Hematopoietic multipotent progenitor cell (in vitro differentiated cells): ENCODE data around the gene NDUFS6. TPM values are rescaled to one million over a fixed set of nuclear protein-coding genes. Genes with fewer than 3 reads are reported as not detected.

Experiments used
- DNase-seq, 3 donors: peaks; one replicate each; pipeline ENCODE4 v3.0.0-alpha.2; 2011 to 2015; ENCODE audit warnings: low read depth in 2 of 3, low spot score in 2 of 3
- total RNA-seq: library from RNA; depleted of rRNA; stranded (reverse); fragments of >200 nt; gene quantifications from one replicate; pipeline ENCODE4 v1.2.3, GENCODE V29; 2012

Gene NDUFS6
- total RNA-seq, 1 donor, result 31.5 TPM

DNA sequence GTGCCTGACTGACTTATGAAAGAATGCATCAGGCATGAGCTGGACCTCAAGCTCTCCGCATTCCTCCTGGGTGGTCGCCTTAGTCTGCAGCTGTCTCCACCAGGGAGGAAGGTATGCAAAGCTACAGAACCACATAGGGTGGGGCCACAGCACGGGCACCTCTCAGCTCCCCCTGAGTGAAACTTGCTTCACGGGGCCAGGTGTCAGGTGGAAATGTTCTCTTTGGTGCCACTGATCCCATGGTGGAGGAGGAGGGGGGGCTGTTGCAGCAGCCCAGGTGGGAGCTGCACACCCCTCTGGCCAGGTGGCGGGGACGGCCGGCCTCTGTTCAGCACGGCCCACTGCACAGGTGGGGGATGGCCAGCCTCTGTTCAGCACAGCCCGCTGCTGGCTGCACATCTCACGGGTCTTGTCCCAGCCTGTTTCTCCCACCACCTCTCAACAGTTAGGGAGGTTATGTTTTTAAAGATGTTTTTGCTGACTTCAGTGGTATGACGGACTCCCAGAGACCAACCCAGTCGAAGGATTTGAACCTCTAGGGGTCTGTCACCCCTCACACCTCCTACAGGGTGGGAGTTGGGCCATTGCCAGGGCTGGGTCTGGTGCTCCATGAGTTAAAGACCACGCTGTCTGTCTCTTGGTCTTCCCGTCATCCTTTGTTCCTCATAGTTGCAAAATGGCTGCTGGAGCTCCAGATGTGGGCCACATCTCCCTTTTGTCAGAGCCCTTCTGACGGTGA, 35.9 kb upstream of the NDUFS6 start:
- no peak for DNase-seq

DNA sequence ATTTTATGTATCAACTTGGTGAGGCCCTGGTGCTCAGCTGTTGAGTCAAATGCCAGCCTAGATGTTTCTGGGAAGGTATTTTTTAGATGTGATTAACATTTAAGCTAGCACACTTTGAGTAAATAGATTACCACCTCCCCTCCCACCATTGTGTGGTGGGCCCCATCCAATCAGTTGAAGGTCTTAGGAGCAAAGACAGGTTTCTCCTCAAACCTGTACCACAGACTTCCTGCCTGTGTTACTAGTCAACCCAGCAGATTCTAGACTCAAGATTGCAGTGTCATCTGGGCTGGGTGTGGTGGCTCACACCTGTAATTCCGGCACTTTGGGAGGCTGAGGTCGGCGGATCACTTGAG, 35.3 kb upstream of the NDUFS6 start:
- no peak for DNase-seq

DNA sequence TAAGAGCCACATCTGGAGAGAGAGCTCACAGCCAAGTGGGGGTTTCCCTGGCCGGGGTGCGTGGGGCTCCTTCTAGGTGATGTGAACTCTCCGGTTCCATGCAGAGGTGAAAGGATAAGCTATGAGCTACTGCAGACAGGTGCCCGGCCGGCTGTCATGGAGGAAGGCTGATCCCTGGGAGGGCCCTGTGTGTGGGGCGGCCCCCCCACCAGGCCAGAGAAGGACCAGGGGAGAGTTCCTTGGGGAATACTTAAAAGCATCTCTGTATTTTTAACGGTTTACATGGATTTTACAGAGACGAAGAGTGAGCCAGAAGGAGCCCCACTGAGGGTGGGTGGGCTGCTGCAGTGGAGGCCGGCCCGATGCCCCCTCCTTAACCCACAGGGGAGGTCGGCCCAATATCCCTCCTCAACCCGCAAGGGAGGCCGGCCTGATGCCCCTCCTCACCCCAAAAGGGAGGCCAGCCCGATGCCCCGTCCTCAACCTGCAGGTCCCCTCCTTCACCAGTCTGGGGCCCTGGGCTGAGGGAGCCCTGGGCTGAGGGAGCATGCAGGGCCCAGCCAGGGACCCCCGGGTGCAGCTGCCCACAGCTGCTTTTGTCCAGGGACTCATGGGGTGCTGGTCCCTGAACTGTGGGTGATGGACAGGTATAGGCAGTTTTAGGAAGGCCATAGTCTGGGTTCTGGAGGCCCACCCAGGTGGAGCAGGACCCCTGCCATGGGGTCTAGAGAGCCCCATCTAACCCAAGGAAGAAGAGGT, 33.5 kb upstream of the NDUFS6 start:
- no peak for DNase-seq

DNA sequence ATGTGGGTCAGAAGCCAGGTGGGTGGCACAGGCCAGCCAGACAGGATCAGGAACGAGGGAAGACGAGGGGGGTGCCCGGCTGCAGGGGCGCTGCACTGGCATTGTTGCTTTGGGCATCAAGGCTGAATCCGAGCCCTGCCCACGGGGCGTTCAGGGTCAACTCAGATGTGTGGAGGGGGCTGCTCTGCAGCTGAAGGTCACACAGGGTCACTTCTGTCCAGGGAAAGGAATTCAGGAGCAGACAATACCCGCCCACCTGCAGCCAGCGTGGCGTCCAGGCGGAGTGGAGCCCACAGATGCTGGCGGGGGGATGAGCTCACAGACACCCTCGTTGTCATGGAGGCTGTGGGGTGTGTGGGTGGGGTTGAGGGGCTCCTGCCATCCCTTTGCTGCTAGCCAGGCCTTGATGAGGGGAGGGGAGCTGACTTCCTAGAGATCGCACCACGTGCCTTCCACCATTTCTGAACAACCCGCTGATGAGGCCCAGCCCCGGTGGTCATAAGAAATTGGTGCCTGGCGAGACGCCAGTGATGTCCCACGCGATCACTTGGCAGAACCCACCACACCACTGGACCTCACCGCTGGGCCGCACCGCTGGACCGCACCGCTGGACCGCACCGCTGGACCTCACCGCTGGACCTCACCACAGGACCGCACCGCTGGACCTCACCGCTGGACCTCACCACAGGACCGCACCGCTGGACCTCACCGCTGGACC, 32.8 kb upstream of the NDUFS6 start:
- no peak for DNase-seq

DNA sequence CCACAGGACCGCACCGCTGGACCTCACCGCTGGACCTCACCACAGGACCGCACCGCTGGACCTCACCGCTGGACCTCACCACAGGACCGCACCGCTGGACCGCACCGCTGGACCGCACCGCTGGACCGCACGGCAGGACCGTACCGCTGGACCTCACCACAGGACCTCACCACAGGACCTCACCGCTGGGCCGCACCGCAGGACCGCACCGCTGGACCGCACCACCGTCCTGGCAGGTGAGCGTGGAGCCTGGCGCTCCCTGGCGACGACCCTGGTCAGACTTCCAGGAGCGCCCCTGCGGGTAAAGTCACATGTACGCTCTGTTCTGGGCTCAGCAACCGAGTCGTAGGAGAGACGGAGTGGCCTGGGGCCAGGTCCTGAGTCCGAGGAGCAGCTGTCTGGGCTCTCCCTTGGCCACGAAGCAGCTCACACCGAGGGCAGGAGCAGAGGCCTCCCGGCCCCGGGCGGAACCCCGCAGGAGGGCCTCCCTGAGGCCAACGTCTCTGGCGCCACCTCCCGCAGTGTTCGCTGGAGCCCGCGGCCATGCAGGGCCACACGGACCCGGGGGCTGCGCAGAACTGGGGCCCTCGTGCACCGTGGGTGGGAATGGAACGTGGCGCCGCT, 32.1 kb upstream of the NDUFS6 start:
- DNase-seq, result no peak

DNA sequence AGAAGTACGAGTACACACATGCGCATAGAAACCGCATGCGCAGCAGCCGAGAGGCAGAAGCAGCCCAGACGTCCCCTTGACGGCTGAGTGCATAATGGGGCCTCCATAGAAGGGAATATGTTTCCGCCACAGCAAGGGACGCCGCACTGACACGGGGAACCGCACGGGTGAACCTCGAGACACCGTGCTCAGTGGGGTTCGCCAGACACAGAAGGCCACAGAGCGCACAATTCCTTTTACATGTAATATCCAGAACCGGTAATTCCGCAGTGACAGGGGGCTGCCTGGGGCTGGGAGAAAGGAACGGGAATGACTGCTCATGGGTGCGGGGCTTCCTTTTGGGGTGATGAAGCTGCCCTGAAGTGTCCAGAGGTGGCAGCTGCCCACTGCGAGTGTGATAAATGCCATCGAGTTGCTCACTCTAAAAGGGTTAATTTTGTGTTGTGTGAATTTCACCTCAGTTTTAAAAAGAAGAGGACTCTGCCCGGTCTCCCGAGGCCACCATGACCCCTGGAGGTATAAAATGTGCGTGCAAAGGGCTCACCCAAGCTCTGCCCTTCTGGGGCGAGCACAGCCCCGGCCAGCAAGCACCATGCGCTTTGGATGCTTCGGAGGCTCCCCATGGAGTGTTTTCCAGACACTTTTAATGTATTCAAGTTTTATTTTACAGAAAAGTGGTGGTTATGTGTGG, 31.3 kb upstream of the NDUFS6 start:
- no peak for DNase-seq

DNA sequence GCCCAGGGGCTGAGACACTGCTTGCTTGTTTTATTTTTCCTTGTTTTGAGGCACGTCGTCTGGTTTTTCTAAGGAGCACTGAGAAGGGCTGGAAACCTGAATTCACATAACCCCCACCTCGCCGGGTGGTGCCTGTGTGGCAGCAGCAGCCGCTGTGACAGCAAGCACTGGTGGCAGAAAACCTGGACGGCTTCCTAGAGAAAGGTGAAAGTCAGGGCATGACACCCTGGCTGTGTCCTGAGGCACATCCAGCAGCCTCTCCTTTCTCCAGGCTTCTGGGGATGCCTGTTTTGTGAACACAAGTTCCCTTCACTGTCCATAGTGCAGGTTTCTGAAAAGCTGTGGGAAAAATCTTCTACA, 30.8 kb upstream of the NDUFS6 start:
- DNase-seq, result no peak

DNA sequence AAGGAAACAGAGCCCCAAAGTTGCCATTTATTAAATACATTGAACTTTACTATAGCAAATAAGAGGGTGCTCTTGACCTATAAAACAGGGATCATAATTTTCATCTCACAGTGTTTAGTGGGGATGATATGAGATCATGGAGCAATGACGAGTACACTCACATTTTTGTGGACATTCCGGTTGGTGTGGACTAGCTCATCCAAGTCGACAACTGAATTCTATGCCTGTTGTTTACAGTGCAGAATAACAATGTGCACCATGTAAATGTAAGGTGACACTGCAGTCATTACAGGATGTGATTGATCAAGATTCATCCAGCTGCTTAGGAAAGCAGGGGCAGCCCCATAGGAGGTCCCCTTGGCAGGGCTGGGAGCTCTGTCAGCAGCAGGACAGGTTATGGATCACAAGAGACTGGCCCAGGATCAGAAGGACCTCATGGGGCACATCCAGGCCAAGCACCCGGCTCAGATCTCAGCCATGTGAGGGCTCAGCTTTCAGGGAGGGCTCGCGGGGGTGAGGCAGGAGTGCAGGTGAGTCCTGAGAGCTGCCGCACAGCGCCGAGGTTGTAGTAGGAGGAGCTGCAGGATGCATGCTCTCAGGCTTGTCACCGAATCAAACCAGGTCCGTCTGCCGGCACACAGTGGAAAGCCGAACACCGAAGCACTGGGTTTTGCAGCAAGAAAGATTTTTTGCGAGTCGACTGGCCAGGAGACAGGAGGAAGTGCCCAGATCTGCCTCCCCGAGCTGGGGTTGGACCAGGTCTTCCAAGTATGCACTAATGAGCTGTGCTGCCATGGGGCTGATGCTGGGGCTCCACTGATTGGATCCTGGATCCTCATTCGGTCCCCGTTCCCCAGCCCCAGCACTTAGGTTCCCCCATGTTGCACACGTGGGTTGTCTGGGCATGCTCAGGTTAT, 29.8 kb upstream of the NDUFS6 start:
- no peak for DNase-seq

DNA sequence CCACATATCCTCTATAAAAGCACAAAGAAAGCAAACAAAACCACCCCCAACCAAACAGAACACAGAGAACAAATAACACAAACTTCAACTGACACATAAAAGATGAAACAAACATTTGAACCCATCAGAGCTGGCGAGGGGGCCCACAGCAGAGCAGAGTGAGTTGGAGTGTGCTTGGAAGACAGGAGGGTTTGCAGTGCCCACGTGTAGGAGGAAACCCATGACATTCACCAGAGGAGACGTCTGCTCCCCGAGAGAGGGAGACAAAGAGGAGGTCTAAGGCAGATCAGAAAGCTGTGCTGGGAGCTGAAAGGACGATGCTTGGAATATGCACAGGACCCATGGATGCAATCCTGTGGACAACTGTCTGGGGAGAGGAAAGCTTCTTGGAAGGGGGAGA, 28.6 kb upstream of the NDUFS6 start:
- DNase-seq, result no peak

DNA sequence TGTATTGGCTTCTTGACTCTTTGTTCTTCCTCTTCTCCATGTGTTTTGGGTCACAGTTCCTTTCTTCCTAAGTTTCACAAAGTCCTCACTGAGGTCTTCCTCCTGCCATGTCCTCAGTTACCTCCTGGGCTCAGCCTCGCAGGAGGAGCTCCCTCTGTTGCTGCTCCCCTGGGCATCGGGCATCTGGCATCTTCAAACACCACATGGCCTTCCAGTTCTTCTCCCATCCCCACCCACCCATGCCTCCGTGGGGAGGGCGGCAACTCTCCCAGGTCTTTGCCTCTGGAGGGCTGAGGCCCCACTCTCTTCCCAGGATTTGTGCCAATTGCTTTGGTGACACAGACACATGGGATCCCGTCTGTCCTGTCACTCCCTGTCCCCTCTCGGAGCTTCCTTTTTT, 24.4 kb upstream of the NDUFS6 start:
- no peak for DNase-seq

DNA sequence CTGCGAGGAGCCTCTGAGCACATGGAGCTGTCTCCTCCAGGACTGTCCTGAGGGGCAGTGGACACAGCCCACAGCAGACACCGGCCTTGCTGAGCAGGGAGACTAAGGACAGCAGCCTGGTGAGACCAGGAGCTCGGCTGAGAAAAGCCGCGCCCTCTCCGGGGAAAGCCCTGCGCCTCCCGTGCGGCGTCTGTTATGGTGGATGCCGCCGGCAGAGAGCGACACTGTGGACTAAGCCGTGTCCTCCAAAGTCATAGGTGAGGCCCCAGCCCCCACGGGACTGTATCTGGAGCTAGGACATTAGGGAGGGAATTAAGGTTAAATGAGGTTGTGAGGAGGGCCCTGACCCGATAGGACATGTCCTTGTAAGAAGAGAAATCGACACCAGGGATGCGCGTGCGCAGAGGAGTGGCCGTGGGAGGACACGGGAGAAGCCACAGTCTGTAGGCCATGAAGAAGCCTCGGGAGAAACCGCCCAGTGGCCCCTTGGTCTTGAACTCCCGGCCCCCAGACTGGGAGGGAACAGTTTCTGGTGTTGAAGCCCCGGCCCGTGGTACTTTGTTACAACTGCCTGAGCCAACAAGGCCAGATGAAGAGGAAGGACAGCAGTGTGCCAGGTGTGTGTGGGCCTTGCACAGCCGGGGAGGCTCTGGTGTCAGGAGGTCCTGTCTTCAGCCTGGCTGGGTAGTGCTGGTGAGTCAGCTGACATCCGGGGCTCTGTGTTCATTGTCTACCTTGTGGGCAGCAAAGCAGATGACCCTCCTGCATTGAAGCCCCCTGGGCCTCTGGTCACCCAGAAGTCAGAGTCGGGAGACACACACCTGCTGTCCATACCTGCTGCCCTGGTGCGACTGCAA, 23.7 kb upstream of the NDUFS6 start:
- DNase-seq, result no peak

DNA sequence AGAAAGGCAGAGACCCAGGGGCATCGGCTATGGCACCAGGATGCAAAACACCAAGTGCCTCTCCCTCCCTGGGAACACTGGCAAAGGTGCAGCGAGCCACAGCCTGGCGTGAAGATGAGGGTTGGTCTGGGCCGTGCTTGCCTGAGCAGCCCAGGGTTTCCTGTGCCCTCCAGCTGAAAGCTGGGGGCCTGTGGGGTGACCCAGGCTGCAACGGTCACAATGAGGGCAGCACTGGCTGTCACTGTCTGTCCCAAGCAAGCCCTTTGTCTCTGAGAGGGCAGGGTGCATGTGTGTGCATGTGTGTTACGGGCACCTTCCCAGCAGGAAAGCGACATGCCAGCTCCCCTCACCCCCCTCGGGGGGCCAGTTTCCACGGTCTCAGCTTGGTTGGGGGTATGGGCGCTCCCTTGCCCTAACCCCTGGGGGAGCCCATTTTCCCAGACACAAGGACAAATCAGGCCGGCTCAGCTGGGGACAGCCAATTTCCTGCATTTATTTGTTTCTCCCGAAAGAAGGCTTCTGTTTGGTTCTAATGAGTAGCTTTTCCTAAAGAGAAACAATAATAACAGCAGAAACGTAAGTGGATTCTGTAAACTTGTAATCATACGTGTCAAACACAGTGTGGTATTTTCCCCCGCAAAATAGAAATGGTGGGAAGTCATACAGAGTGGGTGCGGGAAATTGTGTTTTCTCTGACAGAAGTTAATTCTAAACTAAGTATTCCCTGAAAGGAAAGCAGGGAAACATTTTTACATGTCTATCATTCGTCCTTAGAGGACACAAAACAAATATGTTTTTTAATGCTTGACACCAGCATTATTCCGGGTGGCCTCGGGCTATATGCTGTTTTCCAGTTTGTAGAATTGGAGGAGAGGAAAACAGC, 22.8 kb upstream of the NDUFS6 start:
- DNase-seq, result no peak

DNA sequence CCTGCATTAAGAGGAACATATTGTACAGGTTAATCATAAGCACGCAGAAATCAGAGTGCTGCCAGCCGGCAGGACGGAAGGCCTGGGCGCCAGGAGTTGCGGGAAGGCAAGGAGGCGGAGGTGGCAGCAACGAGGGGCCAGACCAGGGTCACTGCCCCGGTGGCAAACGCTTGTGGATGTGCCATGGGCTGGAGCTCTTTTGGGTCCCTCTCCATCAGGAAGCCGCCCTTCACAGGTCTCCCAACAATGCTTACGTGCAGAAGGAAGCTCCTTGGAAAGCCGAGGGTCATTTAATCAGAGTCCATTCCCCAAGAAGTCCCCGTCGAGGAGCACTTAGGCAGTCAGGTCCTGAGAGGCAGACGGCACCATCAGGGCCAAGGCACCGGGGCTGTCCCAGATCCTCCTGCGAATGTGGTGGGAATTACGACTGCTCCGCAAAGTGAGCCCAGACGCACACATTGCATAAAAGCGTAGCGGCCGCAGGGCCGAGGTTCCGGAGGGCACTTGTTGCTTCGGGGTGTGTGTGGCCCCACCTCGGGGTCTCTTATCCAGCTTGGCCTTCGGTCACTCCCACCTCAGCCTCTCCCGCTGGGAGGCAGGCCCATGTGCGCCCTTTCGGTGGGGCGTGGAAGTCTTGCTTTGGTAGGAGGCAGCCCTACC, 22.1 kb upstream of the NDUFS6 start:
- no peak for DNase-seq

DNA sequence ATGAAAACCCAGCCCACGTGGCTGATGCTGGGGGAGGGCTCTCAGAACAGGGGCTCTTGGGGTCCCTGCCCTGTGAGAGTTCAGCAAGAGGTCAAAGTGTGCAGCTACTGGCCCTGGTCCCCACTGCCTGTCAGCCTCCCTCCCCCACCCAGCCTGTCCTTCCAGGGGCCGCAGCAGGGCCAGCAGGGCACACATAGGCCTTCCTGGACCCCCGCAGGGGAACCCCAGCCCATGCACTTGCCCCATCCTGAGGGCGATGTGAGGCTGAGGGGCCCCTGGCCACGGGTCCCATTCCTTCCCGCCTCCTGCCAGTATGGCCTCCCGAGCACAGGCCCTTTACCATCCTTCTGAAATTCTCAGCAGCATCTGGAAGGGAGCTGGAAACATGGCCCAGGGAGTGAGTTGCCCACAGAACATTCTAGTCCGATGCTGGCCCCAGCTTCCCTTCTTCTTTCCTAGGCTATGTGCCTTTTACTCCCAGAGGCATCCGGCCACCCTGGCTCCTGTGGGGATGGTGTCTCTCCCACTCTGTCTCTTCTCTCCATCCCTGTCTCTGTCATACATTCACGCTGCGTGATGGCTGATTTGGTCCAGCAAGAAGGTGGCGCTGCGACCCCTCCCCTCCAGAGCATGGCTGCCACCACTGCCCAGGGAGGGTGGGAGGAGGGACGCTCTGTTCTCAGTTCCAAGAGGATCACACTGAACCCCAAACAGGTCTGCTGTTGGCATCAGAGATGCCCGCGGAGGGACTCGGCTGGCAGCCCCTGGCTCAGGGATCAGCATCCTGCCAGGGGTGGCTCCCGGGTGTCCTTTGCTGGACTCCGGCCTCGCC, 21.2 kb upstream of the NDUFS6 start:
- no peak for DNase-seq

DNA sequence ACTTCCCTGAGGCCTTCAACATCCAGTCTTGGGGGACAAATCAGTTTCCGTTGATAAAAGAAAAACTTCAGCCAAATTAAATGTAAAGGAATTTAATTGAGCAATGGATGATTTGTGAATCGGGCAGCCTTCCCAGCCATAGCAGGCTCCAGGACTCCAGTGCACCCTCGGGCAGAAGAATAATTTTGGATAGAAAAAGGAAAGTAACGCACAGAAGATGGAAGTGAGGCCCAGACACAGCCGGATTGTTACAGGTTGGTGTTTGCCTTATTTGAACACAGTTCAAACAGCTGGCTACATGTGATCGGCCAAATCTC, 20.6 kb upstream of the NDUFS6 start:
- no peak for DNase-seq

DNA sequence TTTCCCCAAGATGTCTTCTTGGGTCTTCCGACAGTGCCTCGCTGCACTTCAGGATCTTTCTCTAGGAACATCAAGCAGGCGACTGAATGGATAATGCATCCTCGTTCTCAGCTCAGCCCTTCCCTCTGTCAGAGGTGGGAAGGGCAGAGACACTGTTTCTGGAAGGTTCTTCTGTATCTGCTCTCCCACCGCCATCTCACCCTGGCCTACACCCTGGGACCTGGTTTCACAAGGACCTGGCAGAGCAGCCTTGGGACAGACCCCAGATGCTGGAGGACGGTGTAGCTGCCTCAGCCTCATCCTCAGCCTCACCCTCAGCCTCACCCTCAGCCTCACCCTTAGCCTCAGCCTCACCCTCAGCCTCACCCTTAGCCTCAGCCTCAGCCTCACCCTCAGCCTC, 20.1 kb upstream of the NDUFS6 start:
- no peak for DNase-seq
